HepG2 (cell line): ENCODE data around the gene ARRDC3. TPM values are rescaled to one million over a fixed set of nuclear protein-coding genes. Genes with fewer than 3 reads are reported as not detected.

Experiments used
- FOXK1 ChIP-seq: sonication (generic); formaldehyde crosslinking; IDR thresholded peaks from 2 replicates; pipeline ENCODE4 v1.4.0; 2020; ENCODE audit warnings: low read depth, missing genetic modification reagents, borderline replicate concordance
- HNRNPUL1 ChIP-seq: fragments of 200-400 bp; formaldehyde crosslinking; IDR thresholded peaks from 2 replicates; pipeline ENCODE4 v1.6.1; 2017; ENCODE audit warnings: low read depth, mild to moderate bottlenecking, low read length, moderate library complexity
- KDM5A ChIP-seq: fragments of 200-600 bp; sonication (generic); IDR thresholded peaks from 2 replicates; pipeline ENCODE4 v1.7.0; 2018; ENCODE audit warnings: antibody characterized with exemption, mild to moderate bottlenecking, low read length, borderline replicate concordance
- MAFK ChIP-seq, 2 experiments: IDR thresholded peaks in 1 of 2; conservative IDR thresholded peaks in 1 of 2; 2 replicates each; pipeline ENCODE4 v1.6.1; 2011; ENCODE audit warnings: improper control_type of control experiment in 2 of 2, low read length in 2 of 2
- MXI1 ChIP-seq: IDR thresholded peaks from 3 replicates; pipeline ENCODE4 v1.6.1; 2012; ENCODE audit warnings: low read depth, low read length, inconsistent platforms, borderline replicate concordance
- PCBP2 ChIP-seq: fragments of 200-400 bp; formaldehyde crosslinking; optimal IDR thresholded peaks from 2 replicates; pipeline ENCODE3; 2018; ENCODE audit warnings: low read length, low read depth; ENCODE audit not compliant: poor library complexity, severe bottlenecking
- TBP ChIP-seq: sonication (generic); formaldehyde crosslinking; IDR thresholded peaks from 2 replicates; pipeline ENCODE4 v1.5.0; 2020; ENCODE audit warnings: missing genetic modification reagents
- TEAD3 ChIP-seq: optimal IDR thresholded peaks from 2 replicates; pipeline ENCODE3; 2016; ENCODE audit warnings: borderline replicate concordance
- TOPORS ChIP-seq: sonication (generic); formaldehyde crosslinking; IDR thresholded peaks from 2 replicates; pipeline ENCODE4 v1.8.0; 2023; ENCODE audit warnings: mild to moderate bottlenecking, missing genetic modification reagents
- XRCC5 ChIP-seq: fragments of 200-400 bp; formaldehyde crosslinking; optimal IDR thresholded peaks from 2 replicates; pipeline ENCODE3; 2017; ENCODE audit warnings: mild to moderate bottlenecking, low read length
- ZBTB38 ChIP-seq: sonication (generic); formaldehyde crosslinking; IDR thresholded peaks from 2 replicates; pipeline ENCODE4 v1.5.1; 2020; ENCODE audit warnings: mild to moderate bottlenecking, missing genetic modification reagents
- ZNF121 ChIP-seq: sonication (generic); formaldehyde crosslinking; IDR thresholded peaks from 2 replicates; pipeline ENCODE4 v1.5.0; 2020; ENCODE audit warnings: mild to moderate bottlenecking, missing genetic modification reagents
- polyA plus RNA-seq, 8 experiments: library from polyadenylated mRNA; depleted of rRNA in 3 of 8; stranded (reverse) in 7 of 8; unstranded in 1 of 8; fragments of >200 nt; fragmentation: Illumina TruSeq in 4 of 8; extraction: Trizol in 4 of 8; gene quantifications; 2 replicates each; pipeline versions ENCODE4 v1.2.1 to v1.2.3, GENCODE V29; 2011 to 2016; ENCODE audit warnings: low read depth in 4 of 8, missing spikeins in 1 of 8, mixed read lengths in 1 of 8; ENCODE audit not compliant: insufficient read depth in 1 of 8
- total RNA-seq, 5 experiments: library from RNA; depleted of rRNA; stranded (reverse); fragments of >200 nt; fragmentation: Illumina TruSeq; extraction: Trizol; gene quantifications; 2 replicates each; pipeline ENCODE4 v1.2.3, GENCODE V29; 2016; ENCODE audit warnings: low read depth in 1 of 5
- TF ChIP-seq, protein P1 (sequence below): sonication (generic); formaldehyde crosslinking; IDR thresholded peaks from 2 replicates; pipeline ENCODE4 v1.4.0; 2020; ENCODE audit warnings: mild to moderate bottlenecking, missing genetic modification reagents, borderline replicate concordance
- TF ChIP-seq, protein P2 (sequence below): sonication (generic); formaldehyde crosslinking; IDR thresholded peaks from 2 replicates; pipeline ENCODE4 v1.9.0; 2021; ENCODE audit warnings: missing genetic modification reagents, borderline replicate concordance
- TF ChIP-seq, protein P3 (sequence below): IDR thresholded peaks from 2 replicates; pipeline ENCODE4 v1.6.1; 2016
- TF ChIP-seq, protein P4 (sequence below): sonication (generic); formaldehyde crosslinking; IDR thresholded peaks from 2 replicates; pipeline ENCODE4 v1.4.0; 2020; ENCODE audit warnings: missing genetic modification reagents, borderline replicate concordance
- TF ChIP-seq, protein P5 (sequence below): sonication (generic); formaldehyde crosslinking; IDR thresholded peaks from 2 replicates; pipeline ENCODE4 v1.8.0; 2022; ENCODE audit warnings: mild to moderate bottlenecking, missing genetic modification reagents, moderate library complexity

The ARRDC3 gene
- total and polyA plus RNA-seq, 2 of the 13 experiments (the other 11 are each of a cell fraction or from before 2014, with no cell fraction given) = 3.4 to 24.4 TPM

DNA sequence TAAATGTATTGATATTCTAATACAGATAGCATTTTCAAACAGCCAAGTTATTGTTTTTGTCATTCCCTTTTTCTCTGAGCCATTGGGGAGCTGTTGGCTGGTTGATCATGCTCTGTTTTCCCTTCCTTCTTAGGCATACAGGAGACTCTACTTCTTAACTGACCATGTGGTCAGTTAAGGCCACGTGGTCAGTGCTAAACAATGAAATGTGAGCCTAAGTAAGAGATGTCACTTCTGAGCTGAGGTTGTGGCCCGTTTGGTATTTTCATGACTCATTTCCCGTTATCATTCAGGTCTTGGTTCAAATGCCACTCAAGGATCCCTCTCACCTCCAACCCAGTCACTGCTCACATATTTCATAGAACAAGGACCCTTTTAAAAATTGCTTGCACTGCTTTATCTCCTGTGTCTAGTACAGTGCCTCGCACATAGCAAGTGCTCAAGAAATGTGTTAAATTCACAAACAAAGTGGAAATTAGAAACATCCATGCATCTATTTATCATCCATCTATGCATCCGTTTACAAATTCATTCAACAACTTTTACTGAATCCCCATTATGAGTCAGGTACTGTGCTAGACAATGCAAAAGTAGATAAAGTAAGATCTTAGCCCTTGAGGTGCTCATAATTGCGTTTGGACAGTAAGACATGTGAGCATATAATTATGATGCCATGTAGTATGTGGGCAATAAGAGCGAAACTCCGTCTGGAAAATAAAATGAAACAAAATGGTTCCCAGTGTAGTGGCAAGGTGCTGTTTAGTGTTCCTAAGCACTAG is 50.7 kb downstream of the ARRDC3 start (continued):
- TF ChIP-seq, protein P1, sequence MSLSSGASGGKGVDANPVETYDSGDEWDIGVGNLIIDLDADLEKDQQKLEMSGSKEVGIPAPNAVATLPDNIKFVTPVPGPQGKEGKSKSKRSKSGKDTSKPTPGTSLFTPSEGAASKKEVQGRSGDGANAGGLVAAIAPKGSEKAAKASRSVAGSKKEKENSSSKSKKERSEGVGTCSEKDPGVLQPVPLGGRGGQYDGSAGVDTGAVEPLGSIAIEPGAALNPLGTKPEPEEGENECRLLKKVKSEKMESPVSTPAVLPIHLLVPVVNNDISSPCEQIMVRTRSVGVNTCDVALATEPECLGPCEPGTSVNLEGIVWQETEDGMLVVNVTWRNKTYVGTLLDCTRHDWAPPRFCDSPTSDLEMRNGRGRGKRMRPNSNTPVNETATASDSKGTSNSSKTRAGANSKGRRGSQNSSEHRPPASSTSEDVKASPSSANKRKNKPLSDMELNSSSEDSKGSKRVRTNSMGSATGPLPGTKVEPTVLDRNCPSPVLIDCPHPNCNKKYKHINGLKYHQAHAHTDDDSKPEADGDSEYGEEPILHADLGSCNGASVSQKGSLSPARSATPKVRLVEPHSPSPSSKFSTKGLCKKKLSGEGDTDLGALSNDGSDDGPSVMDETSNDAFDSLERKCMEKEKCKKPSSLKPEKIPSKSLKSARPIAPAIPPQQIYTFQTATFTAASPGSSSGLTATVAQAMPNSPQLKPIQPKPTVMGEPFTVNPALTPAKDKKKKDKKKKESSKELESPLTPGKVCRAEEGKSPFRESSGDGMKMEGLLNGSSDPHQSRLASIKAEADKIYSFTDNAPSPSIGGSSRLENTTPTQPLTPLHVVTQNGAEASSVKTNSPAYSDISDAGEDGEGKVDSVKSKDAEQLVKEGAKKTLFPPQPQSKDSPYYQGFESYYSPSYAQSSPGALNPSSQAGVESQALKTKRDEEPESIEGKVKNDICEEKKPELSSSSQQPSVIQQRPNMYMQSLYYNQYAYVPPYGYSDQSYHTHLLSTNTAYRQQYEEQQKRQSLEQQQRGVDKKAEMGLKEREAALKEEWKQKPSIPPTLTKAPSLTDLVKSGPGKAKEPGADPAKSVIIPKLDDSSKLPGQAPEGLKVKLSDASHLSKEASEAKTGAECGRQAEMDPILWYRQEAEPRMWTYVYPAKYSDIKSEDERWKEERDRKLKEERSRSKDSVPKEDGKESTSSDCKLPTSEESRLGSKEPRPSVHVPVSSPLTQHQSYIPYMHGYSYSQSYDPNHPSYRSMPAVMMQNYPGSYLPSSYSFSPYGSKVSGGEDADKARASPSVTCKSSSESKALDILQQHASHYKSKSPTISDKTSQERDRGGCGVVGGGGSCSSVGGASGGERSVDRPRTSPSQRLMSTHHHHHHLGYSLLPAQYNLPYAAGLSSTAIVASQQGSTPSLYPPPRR (CRISPR knock-in tag) = no peak
- TF ChIP-seq FOXK1 (CRISPR knock-in tag) (peak; percentile 35; the same call in 1 of the 2 replicates), ZNF121 (no peak), MAFK (conservative IDR thresholded peaks at IDR 0.05 in 1 of 2, IDR thresholded peaks at IDR 0.05 in 1 of 2; ENCODE audit: low read length in 2 of 2) (peak in 1 of 2 experiments; percentile 17; a peak in 1 of 4 replicates), ZBTB38 (CRISPR knock-in tag) (no peak), MXI1 (peak; percentile 79; the same call in 1 of the 3 replicates), KDM5A (no peak), TBP (CRISPR knock-in tag) (no peak), PCBP2 (no peak), TEAD3 (CRISPR knock-in tag) (peak; percentile 64), XRCC5 (no peak), TOPORS (CRISPR knock-in tag) (no peak), HNRNPUL1 (no peak)
- TF ChIP-seq, protein P2, sequence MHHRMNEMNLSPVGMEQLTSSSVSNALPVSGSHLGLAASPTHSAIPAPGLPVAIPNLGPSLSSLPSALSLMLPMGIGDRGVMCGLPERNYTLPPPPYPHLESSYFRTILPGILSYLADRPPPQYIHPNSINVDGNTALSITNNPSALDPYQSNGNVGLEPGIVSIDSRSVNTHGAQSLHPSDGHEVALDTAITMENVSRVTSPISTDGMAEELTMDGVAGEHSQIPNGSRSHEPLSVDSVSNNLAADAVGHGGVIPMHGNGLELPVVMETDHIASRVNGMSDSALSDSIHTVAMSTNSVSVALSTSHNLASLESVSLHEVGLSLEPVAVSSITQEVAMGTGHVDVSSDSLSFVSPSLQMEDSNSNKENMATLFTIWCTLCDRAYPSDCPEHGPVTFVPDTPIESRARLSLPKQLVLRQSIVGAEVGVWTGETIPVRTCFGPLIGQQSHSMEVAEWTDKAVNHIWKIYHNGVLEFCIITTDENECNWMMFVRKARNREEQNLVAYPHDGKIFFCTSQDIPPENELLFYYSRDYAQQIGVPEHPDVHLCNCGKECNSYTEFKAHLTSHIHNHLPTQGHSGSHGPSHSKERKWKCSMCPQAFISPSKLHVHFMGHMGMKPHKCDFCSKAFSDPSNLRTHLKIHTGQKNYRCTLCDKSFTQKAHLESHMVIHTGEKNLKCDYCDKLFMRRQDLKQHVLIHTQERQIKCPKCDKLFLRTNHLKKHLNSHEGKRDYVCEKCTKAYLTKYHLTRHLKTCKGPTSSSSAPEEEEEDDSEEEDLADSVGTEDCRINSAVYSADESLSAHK = no peak
- TF ChIP-seq, protein P3, sequence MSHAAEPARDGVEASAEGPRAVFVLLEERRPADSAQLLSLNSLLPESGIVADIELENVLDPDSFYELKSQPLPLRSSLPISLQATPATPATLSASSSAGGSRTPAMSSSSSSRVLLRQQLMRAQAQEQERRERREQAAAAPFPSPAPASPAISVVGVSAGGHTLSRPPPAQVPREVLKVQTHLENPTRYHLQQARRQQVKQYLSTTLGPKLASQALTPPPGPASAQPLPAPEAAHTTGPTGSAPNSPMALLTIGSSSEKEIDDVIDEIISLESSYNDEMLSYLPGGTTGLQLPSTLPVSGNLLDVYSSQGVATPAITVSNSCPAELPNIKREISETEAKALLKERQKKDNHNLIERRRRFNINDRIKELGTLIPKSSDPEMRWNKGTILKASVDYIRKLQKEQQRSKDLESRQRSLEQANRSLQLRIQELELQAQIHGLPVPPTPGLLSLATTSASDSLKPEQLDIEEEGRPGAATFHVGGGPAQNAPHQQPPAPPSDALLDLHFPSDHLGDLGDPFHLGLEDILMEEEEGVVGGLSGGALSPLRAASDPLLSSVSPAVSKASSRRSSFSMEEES = 0 out of 2 replicates have a peak, but pooled peaks have one; percentile 32
- TF ChIP-seq, protein P4, sequence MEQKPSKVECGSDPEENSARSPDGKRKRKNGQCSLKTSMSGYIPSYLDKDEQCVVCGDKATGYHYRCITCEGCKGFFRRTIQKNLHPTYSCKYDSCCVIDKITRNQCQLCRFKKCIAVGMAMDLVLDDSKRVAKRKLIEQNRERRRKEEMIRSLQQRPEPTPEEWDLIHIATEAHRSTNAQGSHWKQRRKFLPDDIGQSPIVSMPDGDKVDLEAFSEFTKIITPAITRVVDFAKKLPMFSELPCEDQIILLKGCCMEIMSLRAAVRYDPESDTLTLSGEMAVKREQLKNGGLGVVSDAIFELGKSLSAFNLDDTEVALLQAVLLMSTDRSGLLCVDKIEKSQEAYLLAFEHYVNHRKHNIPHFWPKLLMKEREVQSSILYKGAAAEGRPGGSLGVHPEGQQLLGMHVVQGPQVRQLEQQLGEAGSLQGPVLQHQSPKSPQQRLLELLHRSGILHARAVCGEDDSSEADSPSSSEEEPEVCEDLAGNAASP = 0 out of 2 replicates have a peak, but pooled peaks have one; percentile 25
- TF ChIP-seq, protein P5, sequence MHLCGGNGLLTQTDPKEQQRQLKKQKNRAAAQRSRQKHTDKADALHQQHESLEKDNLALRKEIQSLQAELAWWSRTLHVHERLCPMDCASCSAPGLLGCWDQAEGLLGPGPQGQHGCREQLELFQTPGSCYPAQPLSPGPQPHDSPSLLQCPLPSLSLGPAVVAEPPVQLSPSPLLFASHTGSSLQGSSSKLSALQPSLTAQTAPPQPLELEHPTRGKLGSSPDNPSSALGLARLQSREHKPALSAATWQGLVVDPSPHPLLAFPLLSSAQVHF (CRISPR knock-in tag) = no peak
